DOHH2 (cell line): ENCODE results near the gene LPGAT1.

ENCODE experiments used
- H3F3A ChIP-seq: fragments of 200-600 bp; sonication (generic), shearing (Covaris generic); 2 replicates; pipeline ENCODE4 v1.6.0; 2016; ENCODE audit warnings: antibody characterized with exemption, mild to moderate bottlenecking; ENCODE audit not compliant: control insufficient read depth, insufficient read depth
- H3K27ac ChIP-seq: fragments of 200-600 bp; sonication (generic); 2 replicates; pipeline ENCODE4 v1.5.1; 2014; ENCODE audit warnings: low read depth, mild to moderate bottlenecking, low read length, moderate library complexity
- H3K27me3 ChIP-seq: fragments of 200-600 bp; sonication (generic); 2 replicates; pipeline ENCODE4 v1.6.1; 2014; ENCODE audit warnings: mild to moderate bottlenecking, low read length, mixed read lengths; ENCODE audit not compliant: control insufficient read depth
- H3K36me3 ChIP-seq: fragments of 200-600 bp; sonication (generic); 2 replicates; pipeline ENCODE4 v1.6.1; 2014; ENCODE audit warnings: mild to moderate bottlenecking, low read length, moderate library complexity, mixed read lengths; ENCODE audit not compliant: control insufficient read depth
- H3K4me1 ChIP-seq: fragments of 200-600 bp; sonication (generic); 2 replicates; pipeline ENCODE4 v1.6.1; 2014; ENCODE audit warnings: mild to moderate bottlenecking, low read length, mixed read lengths; ENCODE audit not compliant: control insufficient read depth
- H3K4me2 ChIP-seq: fragments of 200-600 bp; sonication (generic); 2 replicates; pipeline ENCODE4 v1.6.0; 2014; ENCODE audit warnings: mild to moderate bottlenecking, low read length, moderate library complexity
- H3K4me3 ChIP-seq: fragments of 200-600 bp; sonication (generic); 2 replicates; pipeline ENCODE4 v1.5.1; 2014; ENCODE audit warnings: mild to moderate bottlenecking, low read length, mixed read lengths
- H3K79me2 ChIP-seq: fragments of 200-600 bp; sonication (generic); 2 replicates; pipeline ENCODE4 v1.6.1; 2014; ENCODE audit warnings: mild to moderate bottlenecking, low read length, mixed read lengths; ENCODE audit not compliant: control insufficient read depth
- H3K9me2 ChIP-seq: fragments of 200-600 bp; sonication (generic); replicated peaks from 2 replicates; pipeline ENCODE4 v1.6.1; 2014; ENCODE audit warnings: mild to moderate bottlenecking, low read length, mixed read lengths; ENCODE audit not compliant: control insufficient read depth
- H3K9me3 ChIP-seq: fragments of 200-600 bp; sonication (generic); 2 replicates; pipeline ENCODE4 v1.6.1; 2014; ENCODE audit warnings: antibody characterized with exemption, low read length, mixed read lengths; ENCODE audit not compliant: control insufficient read depth, insufficient read depth
- H4K20me1 ChIP-seq: fragments of 200-600 bp; sonication (generic); 2 replicates; pipeline ENCODE4 v1.6.0; 2014; ENCODE audit warnings: low read depth, mild to moderate bottlenecking, antibody characterized with exemption, low read length, moderate library complexity; ENCODE audit not compliant: control insufficient read depth, insufficient read depth
- CTCF ChIP-seq: fragments of 200-600 bp; sonication (generic); IDR thresholded peaks from one replicate; pipeline ENCODE4 v1.5.1; 2014; ENCODE audit warnings: antibody characterized with exemption, mild to moderate bottlenecking, low read depth, low read length; ENCODE audit not compliant: poor library complexity, severe bottlenecking
- EZH2phosphoT487 ChIP-seq: fragments of 200-600 bp; sonication (generic); IDR thresholded peaks from 2 replicates; pipeline ENCODE4 v1.6.1; 2017; ENCODE audit warnings: borderline replicate concordance, mild to moderate bottlenecking, antibody characterized with exemption, low read length, moderate library complexity, mixed read lengths

Gene LPGAT1

GRCh38 chr1:211800925-211801607 is 29.5 kb downstream of the LPGAT1 start:
- Histone ChIP-seq H3K79me2 (no peaks in the 10 kb centered on the region), H3K36me3 (no peaks in the 10 kb centered on the region), H3K4me2 (no peak overlapping the region)

GRCh38 chr1:211797994-211798393 is 32.6 kb downstream of the LPGAT1 start:
- H3K79me2 ChIP-seq = no peaks in the 10 kb centered on the region
- H3K36me3 ChIP-seq = no peaks in the 10 kb centered on the region
- H3K4me3 ChIP-seq = no peak overlapping the region

More at GRCh38 chr1:211800925-211801607, 29.5 kb downstream of the LPGAT1 start:
- Histone ChIP-seq H3F3A (no peaks in the 10 kb centered on the region), H3K27me3 (no peaks in the 10 kb centered on the region), H3K4me1 (no peaks in the 10 kb centered on the region), H4K20me1 (no peaks in the 10 kb centered on the region), H3K4me3 (no peak overlapping the region), H3K27ac (no peak overlapping the region), H3K9me3 (no peaks in the 10 kb centered on the region), H3K9me2 (no peaks in the 10 kb centered on the region)
- TF ChIP-seq CTCF (no peak), EZH2phosphoT487 (no peak)

GRCh38 chr1:211791979-211792378 is 38.6 kb downstream of the LPGAT1 start:
- no peak for TF ChIP-seq CTCF
- no peak for TF ChIP-seq EZH2phosphoT487
- no peaks in the 10 kb centered on the region for H3K4me1 ChIP-seq
- H3K4me2 ChIP-seq = no peak overlapping the region
- H3K79me2 ChIP-seq = no peaks in the 10 kb centered on the region
- no peaks in the 10 kb centered on the region for H3K27me3 ChIP-seq
- H3F3A ChIP-seq = no peaks in the 10 kb centered on the region
- no peak overlapping the region for H3K27ac ChIP-seq
- no peaks in the 10 kb centered on the region for H4K20me1 ChIP-seq
- no peaks in the 10 kb centered on the region for H3K36me3 ChIP-seq
- H3K4me3 ChIP-seq = no peak overlapping the region
- no peaks in the 10 kb centered on the region for H3K9me3 ChIP-seq
- no peaks in the 10 kb centered on the region for H3K9me2 ChIP-seq

More at GRCh38 chr1:211797994-211798393, 32.6 kb downstream of the LPGAT1 start:
- no peaks in the 10 kb centered on the region for H3K9me2 ChIP-seq
- TF ChIP-seq EZH2phosphoT487 = no peak
- no peak for TF ChIP-seq CTCF
- no peaks in the 10 kb centered on the region for H4K20me1 ChIP-seq
- no peaks in the 10 kb centered on the region for H3K27me3 ChIP-seq
- no peaks in the 10 kb centered on the region for H3F3A ChIP-seq
- H3K4me2 ChIP-seq = no peak overlapping the region
- no peak overlapping the region for H3K27ac ChIP-seq
- H3K9me3 ChIP-seq = no peaks in the 10 kb centered on the region
- no peaks in the 10 kb centered on the region for H3K4me1 ChIP-seq
